Body of pancreas (tissue), 4 donors: ENCODE measurements around the gene ITGAV. TPM values are rescaled to one million over a fixed set of nuclear protein-coding genes. Genes with fewer than 3 reads are reported as not detected.

Experiments used
- ATAC-seq: fragments of 150-250 bp; one replicate; pipeline ENCODE4 v1.9.1; 2016
- DNase-seq, 4 donors: peaks; one replicate each; pipeline ENCODE4 v3.0.0-alpha.2; 2019
- H3K27ac ChIP-seq, 4 donors: fragments of 200-600 bp; sonication (generic); 1 replicate in 3 of 4; 2 replicates in 1 of 4; pipeline versions ENCODE4 v1.5.1 to v1.6.1; 2016 to 2019; ENCODE audit warnings: mild to moderate bottlenecking in 1 of 4, mixed read lengths in 1 of 4, moderate library complexity in 1 of 4
- H3K27me3 ChIP-seq, 2 donors: fragments of 200-600 bp; sonication (generic); one replicate each; pipeline ENCODE4 v1.6.0; 2016; ENCODE audit warnings: mild to moderate bottlenecking in 1 of 2
- H3K36me3 ChIP-seq, 2 donors: fragments of 200-600 bp; sonication (generic); replicated peaks in 1 of 2; 2 replicates each; pipeline ENCODE4 v1.5.1; 2016; ENCODE audit warnings: low read depth in 2 of 2; ENCODE audit not compliant: insufficient read depth in 1 of 2
- H3K4me1 ChIP-seq: fragments of 200-600 bp; sonication (generic); one replicate; pipeline ENCODE4 v1.6.0; 2016
- H3K4me3 ChIP-seq, 2 donors: fragments of 200-600 bp; sonication (generic); 1 replicate in 1 of 2; 2 replicates in 1 of 2; pipeline ENCODE4 v1.5.1; 2016 to 2019
- H3K9me3 ChIP-seq, 3 donors: fragments of 200-600 bp; sonication (generic); 1 replicate in 2 of 3; 2 replicates in 1 of 3; pipeline ENCODE4 v1.5.1; 2016
- POLR2A ChIP-seq, 3 donors: fragments of 450-650 bp; IDR thresholded peaks; one replicate each; pipeline ENCODE4 v1.6.1; 2016; ENCODE audit warnings: antibody characterized with exemption in 3 of 3, mild to moderate bottlenecking in 2 of 3
- WGBS, 2 donors: methylation state at CpG; one replicate each; pipeline ENCODE4 v1.1.5; 2017; 5-methylcytosine and 5-hydroxymethylcytosine counted together
- intact Hi-C: fragments of 100-400 bp; cut with DNase I; formaldehyde crosslinking; loops from one replicate; pipeline ENCODE4 v1.15.1; 2023
- total RNA-seq, 2 donors: library from RNA; depleted of rRNA; stranded (reverse); fragments of >200 nt; gene quantifications; one replicate each; pipeline ENCODE4 v1.1.0, GENCODE V29; 2016
- TF ChIP-seq, protein P1 (sequence below), 7 experiments: fragments of 450-650 bp in 4 of 7; fragments of 200-600 bp in 3 of 7; sonication (generic) in 3 of 7; IDR thresholded peaks; one replicate each; pipeline ENCODE4 v1.5.1; 2016 to 2019; ENCODE audit warnings: antibody characterized with exemption in 7 of 7

The ITGAV gene
- total RNA-seq, 2 donors from 2014 or later, result 48.0 to 72.8 TPM

DNA sequence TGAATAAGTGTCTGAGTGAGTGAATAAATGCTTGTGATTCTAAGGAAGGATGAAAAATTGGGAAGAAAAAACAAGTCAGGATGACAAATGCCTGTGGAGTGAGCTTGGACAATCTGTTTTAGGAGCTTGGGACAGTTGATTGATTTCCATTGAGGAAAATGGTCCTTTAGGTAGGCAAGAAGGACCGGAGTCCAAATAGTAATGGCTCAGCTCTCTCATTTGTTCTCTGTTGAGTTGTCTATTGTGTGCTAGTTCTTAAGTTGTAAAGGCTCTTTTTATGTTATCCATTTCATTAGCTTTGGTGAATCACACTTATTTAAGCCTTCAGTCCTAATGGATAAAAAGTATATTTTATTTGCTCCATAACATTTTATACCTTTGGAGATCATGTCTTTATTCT lies 135.9 kb downstream of the ITGAV start:
- Histone ChIP-seq H3K27me3 (no peaks in the 10 kb centered on the region), H3K27ac (no peak overlapping the region), H3K36me3 (no peaks in the 10 kb centered on the region), H3K4me3 (no peak overlapping the region), H3K4me1 (no peaks in the 10 kb centered on the region), H3K9me3 (no peaks in the 10 kb centered on the region)
- TF ChIP-seq, protein P1, sequence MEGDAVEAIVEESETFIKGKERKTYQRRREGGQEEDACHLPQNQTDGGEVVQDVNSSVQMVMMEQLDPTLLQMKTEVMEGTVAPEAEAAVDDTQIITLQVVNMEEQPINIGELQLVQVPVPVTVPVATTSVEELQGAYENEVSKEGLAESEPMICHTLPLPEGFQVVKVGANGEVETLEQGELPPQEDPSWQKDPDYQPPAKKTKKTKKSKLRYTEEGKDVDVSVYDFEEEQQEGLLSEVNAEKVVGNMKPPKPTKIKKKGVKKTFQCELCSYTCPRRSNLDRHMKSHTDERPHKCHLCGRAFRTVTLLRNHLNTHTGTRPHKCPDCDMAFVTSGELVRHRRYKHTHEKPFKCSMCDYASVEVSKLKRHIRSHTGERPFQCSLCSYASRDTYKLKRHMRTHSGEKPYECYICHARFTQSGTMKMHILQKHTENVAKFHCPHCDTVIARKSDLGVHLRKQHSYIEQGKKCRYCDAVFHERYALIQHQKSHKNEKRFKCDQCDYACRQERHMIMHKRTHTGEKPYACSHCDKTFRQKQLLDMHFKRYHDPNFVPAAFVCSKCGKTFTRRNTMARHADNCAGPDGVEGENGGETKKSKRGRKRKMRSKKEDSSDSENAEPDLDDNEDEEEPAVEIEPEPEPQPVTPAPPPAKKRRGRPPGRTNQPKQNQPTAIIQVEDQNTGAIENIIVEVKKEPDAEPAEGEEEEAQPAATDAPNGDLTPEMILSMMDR (IDR thresholded peaks at IDR 0.05), result no peak
- TF ChIP-seq POLR2A (IDR thresholded peaks at IDR 0.05), result no peak
- no peak for DNase-seq
- ATAC-seq, result no peak
- WGBS, 2 donors, result 76 to 88% methylated on average over 1 of the region's 1 CpG
- intact Hi-C loops, result no loop called here

DNA sequence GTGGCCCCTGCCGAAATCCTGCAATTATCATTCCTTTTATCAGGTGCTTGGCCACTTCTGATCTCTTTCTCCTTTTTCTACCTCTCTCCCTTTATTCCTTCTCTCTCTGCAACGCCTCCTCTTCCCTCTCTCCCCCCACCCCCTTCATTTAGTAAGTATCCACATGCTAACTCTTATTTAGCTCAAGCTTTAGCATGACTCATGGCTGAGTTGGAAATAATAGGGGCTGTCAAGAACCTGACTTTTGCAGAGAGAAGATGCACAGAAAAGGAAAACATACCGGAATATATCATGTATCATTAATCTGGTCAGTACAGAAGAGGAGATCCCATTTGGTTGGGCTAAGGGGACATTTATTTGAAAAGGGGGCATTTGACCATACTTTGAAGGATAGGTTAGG lies 137.1 kb downstream of the ITGAV start:
- ATAC-seq (no peak), DNase-seq (no peak)
- intact Hi-C loops, result no loop called here
- Histone ChIP-seq H3K9me3 (no peaks in the 10 kb centered on the region), H3K27me3 (no peaks in the 10 kb centered on the region), H3K4me1 (no peaks in the 10 kb centered on the region), H3K4me3 (no peak overlapping the region), H3K27ac (no peak overlapping the region), H3K36me3 (no peaks in the 10 kb centered on the region)
- WGBS, 2 donors, result 57 to 67% methylated on average over 3 of the region's 3 CpGs
- no peak for TF ChIP-seq POLR2A (IDR thresholded peaks at IDR 0.05)
- TF ChIP-seq, protein P1 (IDR thresholded peaks at IDR 0.05), result no peak

DNA sequence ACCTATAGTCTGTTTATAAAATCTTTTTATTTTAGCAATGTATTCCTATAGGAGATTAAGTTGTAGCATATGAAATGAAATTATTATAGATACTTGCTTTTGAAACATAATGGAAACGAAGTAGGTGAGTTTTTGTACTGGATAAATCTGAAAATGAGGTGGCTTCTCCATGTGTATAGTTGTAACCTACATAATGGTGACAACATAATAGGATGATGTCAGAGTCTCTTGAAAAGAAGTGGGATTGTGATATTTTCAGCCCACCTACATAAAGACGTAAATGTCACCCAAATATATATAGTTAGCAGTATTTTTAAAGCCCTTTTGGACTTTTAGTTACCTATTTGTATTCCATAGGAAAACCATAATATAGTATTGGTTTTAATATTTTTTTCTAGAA lies 138.8 kb downstream of the ITGAV start:
- H3K4me3 ChIP-seq, result no peak overlapping the region
- no peaks in the 10 kb centered on the region for H3K36me3 ChIP-seq
- H3K27ac ChIP-seq, result no peak overlapping the region
- no peaks in the 10 kb centered on the region for H3K4me1 ChIP-seq
- DNase-seq, result no peak
- TF ChIP-seq POLR2A (IDR thresholded peaks at IDR 0.05), result no peak
- TF ChIP-seq, protein P1 (IDR thresholded peaks at IDR 0.05), result no peak
- 80 to 83% methylated on average over 2 of the region's 2 CpGs for WGBS, 2 donors
- ATAC-seq, result no peak
- no peaks in the 10 kb centered on the region for H3K9me3 ChIP-seq
- H3K27me3 ChIP-seq, result no peaks in the 10 kb centered on the region
- intact Hi-C loops, result no loop called here

Other genes starting within 250 kb of the ITGAV start
- gene ZC3H15, start 103.8 kb upstream of the ITGAV start, total RNA-seq, result 10 to 100 TPM; 26.4 to 55.8 TPM
- 1 to 10 TPM; 2.6 to 3.0 TPM for gene FAM171B, start 104.0 kb downstream of the ITGAV start, total RNA-seq